GM21390 (cell line): ENCODE measurements around the gene ITGA11.
A peak's percentile ranks its signal among the peaks of the same experiment; 100 is the strongest.

Source experiments
- ATAC-seq: cut with Tn5 transposase; IDR thresholded peaks from one replicate; pipeline ENCODE4 v1.9.1; 2021; ENCODE audit not compliant: unreplicated experiment

The ITGA11 gene

DNA sequence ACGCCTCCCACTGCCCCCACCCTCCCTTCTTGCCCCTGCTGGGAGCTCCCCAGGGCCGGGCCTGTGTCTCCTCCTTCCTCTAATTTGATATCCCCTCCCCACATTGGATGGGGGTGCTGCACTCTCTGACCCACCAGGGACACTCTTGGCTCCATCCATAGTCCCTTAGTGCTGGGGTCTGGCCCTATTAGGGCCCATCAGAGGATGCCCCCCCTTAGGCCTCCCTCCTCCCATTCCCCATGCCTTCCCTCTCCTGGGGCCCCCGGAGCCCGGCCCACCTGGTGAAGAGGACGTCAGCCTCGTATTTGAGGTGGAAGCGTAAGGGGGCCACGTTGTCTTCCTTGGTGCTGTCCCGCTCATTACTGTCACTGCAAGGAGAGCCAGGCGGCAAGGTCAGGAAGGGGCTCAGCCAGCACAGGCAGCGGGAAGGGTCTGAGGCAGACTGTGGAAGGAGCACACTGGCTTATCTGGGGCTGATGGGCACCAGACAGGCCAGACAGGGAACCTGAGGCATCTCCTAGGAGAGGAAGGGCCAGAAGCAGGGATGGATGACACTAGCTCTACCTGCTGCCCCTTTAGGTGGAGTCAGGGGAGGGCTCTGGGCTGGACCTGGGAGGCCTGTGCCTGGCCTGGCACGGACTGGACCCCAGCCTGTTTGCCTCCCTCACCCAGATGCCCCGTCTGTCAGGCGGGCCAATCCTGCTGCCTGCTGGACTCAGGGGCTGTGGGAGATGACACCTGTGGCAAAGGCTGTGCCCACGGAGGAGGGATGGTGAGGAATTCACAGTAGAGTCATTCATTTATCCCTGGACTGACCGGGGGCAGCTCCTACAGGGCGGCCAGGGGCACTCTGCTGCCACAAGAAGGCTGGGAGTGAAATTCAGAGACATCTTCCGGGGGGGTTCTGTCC lies 118.2 kb downstream of the ITGA11 start:
- no peak for ATAC-seq

DNA sequence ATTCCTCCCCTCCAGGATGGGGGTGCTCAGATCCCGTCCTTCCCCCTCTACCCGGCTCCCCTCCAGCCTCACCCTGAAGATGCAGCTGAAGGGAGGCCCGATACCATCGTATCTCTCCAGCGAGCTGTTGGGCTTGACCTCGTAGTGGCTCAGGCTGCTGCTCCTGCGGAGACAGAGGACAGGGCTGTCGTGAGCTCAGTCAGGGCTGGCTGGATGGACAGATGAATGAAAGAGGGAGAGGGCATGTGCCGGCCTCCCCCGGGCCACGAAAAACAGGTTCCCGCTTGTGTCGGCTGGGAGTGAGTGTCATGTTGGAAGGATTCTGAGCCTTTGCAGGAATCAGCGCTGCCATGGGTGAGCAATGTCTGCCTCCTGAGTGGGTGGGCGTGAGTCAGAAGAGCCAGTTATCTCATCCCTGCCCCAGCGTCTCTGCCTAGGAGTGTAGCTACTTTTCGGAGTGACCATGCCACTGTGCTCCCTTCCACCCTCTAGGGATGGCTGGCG lies 119.2 kb downstream of the ITGA11 start:
- ATAC-seq = no peak

DNA sequence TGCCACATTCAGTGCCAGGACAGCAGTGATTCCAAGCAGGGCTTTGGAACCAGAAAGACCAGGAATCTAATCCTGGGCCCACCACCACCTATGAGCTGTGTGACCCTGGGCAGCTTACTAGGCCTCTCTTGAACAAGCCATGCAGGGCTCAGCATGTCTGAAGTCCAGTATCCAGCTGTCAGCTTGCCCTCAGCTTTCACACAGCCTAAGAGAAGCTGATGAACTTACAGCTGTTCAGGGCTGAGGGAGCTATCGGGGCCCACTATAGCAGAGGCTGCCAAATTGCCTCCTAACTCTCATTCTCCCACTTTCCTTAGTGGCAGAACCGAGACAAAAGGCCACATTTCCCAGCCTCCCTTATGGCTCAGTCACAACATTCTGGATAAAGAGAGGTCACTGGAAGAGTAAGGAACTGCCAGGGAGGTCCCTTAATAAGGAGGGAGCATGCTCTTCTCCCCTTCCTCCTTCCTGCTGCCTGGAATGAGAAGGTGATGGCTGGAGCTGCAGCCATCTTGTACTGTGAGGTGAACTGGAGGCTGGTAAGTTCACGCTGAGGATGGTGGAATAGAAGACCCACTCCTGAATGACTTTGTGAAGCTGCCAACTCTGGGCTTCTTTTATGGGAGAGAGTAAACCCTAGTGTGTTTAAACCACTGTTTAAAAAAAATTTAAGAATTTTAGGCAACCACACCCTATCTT lies 120.0 kb downstream of the ITGA11 start:
- no peak for ATAC-seq

DNA sequence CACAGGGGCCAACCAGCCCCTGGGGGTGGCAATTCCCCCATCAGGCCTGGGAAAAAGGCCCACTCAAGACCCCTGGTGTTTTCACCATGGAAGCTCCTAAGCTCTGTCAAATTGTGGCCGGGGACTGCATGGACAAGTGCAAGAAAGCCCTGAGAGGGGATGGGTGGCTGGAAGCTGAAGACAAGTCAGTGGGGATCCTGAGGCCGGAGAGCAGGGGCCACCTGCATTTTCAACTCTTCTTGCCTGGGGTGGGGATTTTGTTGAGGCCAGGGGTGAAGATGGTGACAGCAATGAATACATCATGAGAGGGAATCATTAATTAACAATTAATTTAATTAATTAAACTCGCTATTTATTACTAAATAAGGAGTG lies 120.5 kb downstream of the ITGA11 start:
- ATAC-seq = no peak

DNA sequence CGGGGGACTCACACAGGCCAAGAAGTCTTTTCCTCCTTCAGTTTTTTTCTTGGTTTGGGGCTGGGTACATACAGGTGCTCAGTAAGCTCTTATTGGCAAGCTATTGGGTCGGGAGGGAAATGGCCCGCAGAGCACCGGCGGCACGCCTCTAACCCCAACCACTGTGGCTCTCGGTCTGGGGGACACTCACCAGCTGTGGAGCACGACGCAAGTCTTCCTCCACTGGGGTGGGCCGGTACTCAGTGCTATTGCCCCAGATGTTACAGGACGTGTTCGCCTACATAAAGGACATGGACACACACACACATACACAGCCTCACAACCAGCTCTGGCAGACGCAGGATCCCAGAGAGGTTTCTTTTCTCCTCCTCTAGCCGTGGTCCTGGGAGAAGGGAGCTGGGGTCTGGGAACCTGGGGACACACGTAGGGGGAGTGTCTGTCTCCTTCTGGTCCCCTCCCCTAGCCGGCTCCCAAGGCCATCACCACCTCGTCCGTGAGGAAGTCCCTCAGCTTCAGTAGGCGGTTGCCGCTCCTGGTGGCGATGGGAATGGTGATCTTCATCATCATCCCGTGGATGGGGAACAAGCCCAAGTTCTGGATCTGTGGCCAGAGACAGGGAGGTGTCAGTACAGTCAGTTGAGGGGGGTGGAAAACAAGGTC lies 121.0 kb downstream of the ITGA11 start:
- no peak for ATAC-seq

DNA sequence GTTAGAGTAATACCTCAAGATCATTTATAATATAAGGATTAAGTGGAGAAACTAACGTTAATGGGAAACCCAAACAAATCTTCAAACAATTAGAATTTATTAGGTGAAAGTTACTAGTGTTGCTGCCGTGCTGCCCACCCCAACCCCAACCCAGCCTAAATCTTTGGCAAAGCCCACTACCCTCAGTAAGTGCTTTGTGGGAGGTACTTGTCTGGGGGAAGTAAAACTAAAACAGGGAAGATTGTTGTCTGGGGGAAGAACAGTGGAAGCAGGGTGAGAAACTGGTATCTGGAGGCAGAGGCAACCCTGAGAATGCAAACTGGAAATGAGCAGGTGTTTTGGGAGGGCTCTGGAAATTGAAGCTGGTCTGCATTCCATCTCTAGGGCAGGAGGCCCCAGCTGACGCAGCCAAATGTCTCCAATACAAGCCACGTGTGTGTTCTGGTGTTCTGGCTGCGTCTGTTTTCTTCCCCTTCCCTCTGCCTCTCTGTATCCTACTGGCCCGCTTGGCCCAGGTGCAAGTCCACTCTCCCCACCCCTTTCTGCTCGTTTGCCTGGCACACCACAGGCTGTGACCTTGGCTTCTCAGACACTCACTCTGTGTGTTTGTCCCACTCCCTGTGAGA lies 121.7 kb downstream of the ITGA11 start:
- ATAC-seq = no peak

DNA sequence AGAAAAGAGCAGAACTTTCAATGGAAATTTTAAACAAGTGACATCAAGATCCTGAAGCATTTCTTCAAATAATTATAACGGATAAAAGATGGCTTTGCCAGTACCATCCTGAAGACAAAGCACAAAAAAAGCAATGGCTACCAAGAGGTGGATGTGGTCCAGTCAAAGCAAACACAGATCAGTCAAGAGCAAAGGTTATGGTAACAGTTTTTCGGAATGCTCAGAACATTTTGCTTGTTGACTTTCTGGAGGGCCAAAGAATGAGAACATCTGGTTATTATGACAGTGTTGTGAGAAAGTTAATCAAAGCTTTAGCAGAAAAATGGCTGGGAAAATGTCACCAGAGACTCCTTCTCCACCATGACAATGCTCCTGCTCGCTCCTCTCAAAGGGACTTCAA lies 122.9 kb downstream of the ITGA11 start:
- ATAC-seq = no peak

DNA sequence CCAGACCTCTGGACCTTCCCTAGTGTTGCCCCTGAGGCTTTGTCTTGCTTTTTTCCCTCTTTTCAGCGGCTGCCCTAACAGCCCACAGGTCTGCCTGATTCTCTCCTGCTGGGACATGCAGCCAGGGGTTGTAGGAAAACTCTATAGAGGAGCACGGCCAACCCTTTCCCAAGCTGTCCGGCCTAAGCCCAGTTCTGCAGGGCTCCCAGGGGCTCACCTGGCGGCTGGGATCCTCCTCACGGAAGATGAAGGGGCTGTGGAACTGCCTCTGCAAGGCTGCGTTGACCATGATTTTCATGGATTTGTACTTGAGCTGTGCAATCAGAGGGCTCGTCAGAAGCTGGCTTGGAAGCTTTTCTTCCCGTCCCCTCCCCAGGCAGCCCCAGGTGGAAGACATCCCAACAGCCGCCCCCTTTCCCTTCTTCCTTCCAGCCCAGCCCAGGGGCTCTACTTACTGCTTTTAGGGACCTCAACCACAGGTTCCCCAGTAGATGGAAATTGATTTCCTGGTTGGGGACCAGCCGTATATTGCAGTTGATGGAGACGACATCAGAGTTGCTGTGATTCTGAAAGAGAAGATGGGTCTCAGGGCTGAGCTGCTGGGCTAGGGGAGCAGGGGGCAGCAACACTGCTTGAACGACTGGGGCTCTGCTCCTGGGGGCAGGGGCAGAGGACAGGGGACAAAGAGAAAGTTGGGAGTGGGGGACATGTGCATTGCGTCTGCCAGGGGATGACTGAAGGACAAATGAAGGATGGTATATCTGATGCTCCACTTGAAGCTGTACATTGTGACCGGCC lies 124.6 kb downstream of the ITGA11 start:
- no peak for ATAC-seq

DNA sequence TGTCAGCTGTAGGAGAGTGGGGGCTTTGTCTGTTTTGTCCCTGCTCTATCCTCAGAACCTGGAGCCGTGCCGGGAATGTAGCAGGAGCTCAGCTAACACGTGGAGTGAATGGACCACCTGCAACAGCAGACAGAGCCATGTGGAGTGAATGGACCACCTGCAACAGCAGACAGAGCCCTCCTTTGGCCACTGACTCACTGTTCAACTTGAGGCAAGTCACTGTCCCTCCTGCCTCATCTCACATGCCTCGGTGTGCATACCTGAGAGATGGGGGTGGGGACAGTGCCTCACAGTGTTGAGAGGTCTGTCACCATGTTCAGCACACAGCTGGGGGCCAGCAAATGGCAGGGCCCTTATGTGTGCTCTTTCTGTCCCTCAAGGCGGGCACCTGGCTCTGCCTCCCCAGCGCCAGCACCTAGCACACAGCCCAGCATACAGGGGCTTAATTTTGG lies 126.5 kb downstream of the ITGA11 start:
- ATAC-seq = no peak

DNA sequence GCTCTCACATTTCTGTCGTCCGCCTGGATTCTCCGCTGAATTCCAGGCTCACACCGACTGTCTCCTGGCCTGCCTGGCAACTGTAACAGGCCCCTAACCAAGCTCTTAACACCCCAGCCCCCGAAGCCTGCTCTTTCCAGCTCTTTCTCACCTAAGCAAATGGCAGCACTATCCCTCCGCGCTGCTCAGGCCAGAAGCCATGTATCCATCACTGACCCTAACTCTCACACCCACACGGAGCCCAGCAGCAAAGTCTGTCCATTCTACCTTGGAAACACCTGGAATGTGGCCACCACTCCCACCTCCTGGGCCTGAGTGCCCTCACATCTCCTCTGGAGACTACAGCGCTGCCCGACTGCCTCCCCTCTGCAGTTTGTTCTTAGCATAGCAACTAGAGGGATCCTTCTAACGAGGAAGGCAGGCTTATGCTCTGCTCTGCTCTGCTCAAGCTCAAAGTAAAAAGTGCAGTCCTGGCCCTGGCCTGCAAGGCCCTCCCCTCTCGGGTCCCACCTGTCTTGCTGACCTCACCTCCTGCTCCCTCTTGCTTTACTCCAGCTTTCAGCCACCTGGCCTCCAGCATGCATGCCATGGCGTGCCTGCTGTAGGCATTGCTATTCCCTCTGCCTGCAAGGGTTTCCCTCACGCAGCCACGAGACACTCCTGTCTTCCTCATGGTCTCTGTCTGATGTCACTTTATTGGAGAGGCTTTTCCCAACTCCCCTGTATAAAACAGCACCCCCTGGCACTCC lies 127.2 kb downstream of the ITGA11 start:
- no peak for ATAC-seq

DNA sequence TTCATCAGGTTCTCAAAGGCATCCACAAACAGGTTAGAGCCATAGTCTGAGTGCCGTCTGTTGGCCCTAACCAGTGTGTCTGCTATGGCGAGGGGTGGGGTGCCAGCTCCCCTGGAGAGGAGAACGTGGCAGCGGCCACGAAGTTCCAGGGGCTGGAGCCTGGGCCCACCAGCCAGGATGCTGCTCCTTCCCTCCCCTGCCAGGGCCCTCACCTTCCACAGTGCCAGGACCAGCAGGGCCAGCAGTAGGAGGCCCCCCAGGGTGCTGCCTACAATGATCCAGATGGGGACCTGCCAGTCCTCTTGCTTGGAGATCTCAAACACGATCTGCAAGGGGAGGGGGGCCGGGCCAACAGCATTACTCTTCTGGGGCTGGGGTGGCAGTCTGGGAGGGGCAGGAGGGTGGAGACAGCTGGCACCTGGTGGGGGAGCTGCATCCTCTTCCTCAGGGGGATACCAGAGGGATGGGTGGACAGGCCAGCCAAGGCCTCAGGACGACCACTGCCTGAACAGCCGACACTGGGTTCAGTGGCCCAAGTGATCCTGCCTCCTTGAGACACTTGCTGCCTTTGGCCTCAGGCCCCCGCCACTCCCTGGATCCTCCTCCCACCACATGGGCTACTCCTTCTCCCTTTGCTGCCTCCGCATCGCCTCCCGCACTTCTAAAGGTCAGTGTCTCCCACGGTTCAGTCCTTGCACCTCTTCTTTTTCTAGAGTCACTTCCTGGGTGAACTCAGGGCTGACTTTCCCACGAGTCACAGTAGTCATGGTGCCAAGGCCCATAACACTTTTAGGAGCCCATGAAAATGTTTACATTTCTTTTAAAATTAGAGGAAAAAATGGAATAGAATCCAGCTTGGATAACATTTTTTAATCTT lies 128.2 kb downstream of the ITGA11 start:
- no peak for ATAC-seq

DNA sequence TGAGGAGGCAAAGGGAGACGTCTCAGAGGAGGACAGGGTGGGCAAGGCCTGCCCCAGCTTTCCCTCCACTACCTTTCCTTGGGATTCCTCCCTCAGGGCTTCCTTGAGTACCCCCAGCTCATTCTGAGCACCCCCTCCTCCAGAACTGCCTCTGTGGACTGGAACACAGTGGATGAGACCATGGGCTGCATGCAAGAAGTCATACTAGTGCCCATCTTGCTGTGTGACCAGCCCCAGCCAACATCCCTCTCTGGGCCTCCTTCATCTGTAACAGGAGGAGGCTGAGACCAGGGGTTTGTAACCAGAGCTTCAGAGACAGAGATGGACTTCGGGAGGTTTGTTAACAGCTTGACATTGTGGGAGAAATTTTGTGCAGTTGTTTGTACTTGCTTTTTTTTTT lies 128.8 kb downstream of the ITGA11 start:
- ATAC-seq = no peak

DNA sequence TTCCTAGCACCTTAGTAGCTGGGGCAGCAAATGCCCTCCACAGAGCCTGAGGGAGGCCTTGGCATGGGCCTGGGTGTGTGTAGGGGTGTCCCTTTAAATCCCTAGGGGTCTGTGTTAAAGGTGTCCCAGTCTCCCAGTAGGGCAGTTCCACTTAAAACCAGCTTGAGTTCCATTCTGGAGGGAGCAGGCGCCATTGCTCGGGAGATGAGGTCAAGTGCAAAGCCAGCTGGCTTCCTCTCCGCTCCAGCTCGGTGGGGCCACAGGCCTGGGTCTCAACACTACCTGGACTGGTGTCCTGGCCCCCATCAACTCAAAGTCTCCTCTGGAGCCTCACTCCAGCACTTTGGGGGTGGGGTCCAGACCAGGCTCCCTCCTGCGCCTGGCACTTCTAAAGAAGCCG lies 129.2 kb downstream of the ITGA11 start:
- no peak for ATAC-seq

DNA sequence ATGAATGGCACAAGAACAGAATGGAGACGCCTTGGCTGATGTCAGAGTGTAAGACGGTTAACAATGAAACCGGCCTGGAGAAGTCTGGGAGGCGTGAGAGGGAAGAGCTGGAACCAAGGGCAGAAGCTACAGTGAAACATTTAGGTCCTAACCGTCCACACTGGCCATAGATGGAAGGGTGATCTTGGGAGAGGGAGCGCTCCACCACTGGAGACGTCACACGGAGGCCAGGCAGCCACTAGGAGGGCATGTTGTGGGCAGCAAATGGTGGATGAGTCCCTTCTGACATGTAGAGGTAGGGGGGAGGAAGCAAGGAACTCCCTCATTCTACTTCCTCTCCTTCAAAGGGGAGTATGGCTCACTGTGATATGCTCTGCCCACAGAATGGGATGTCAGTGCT lies 130.7 kb downstream of the ITGA11 start:
- ATAC-seq = no peak

DNA sequence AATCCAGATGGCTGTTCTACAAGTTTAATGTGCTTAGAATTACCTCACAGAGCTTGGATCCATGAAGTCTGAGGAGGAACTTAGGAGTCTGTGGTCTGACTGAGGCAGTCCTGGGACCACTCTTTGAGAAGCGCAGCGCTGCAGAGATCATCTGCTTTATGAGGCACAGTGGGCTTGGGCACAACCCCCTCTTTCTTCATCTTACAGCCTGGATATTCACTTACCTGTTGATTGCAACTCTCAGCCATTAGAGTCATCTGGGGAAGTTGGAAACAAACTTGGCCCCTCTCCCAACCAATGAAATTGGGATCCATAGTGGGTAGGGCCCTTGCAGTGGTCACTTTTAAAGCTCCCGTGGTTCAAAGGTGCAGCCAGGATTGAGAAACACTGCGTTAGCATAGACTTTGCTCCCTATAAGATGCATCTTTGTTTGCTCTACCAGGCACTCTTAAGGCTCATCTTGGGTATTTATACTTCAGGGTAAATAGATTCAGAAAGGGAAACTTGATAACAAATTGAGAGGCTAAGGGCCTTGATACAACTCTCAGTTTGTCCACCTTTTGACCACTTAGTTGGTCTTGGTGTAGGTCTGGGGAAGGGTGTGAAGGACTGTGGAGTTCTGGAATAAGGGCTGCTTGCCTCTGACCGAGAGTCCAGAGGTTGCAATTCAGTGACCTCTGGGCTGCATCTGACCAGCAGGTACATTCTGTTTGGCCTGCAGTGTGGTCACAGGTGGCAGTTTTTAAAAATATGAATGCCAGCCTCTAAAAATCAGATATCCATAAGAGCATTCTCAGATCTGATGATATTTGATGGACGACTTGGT lies 131.6 kb downstream of the ITGA11 start:
- no peak for ATAC-seq

DNA sequence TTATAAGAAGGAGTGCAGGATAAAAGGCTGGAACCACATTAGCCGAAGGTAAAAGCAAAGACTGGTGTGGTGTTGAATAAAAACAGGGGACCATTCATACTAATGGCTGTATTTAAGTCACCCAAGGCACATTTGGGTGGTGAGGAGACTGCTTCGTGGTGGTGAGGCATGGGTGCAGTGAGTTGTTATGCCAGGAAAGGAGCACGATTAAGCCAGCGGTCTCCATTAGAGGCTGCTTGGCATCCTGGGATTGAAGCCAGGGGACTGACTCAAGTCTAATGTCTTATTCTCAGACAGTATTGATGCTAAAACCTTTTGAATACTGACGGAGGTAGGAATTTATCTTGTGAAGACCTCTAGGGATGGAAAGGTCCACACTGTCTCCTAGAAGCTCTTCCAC lies 132.5 kb downstream of the ITGA11 start:
- ATAC-seq = no peak

DNA sequence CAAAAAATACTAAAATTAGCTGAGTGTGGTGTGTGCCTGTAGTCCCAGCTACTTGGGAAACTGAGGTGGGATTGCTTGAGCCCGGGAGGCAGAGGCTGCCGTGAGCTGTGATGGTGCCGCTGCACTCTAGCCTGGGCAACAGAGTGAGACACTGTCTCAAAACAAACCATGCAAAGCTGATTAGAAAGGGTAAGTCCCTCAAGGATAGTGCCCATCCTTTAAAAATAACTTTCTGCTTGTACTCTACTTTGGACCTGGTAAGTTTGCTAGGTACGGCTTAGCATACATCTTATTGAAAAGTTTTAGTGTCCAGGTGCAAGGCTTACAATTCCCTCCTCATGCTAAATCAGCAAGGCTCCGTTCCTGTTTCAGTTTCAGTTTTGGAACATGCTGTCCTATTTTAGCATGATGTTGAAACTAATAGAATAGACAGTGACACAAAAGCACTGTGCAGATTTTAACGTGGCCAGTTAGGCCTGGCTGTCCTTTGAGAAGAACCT lies 133.0 kb downstream of the ITGA11 start:
- peak; percentile 84 for ATAC-seq

DNA sequence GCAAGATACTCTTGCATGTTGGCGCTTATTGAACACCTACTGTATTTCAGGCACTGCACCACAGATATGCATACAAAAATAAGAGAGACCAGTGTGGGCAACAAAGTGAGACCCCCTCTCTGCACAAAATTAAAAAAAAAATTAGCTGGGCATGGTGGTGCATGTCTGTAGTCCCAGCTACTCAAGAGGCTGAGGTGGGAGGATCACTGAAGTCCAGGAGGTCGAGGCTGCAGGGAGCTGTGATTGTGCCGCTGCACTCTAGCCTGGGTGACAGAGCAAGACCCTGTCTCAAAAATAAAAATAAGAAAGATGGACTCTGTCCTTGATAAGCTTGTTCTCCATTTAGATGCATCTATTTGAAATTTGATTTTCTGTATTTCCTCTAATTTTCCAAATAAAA lies 133.6 kb downstream of the ITGA11 start:
- no peak for ATAC-seq
